Stimulated activated CD8-positive, alpha-beta memory T cell treated with anti-CD3 and anti-CD28 coated beads, Interleukin-4, amount 100 ng/mL, for 24 hours (primary cell): ENCODE results near the gene GPR3.

ENCODE experiments used
- DNase-seq: peaks from one replicate; pipeline ENCODE4 v3.0.0-alpha.2; 2020; ENCODE audit warnings: low read depth

GPR3 gene, protein sequence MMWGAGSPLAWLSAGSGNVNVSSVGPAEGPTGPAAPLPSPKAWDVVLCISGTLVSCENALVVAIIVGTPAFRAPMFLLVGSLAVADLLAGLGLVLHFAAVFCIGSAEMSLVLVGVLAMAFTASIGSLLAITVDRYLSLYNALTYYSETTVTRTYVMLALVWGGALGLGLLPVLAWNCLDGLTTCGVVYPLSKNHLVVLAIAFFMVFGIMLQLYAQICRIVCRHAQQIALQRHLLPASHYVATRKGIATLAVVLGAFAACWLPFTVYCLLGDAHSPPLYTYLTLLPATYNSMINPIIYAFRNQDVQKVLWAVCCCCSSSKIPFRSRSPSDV

DNA sequence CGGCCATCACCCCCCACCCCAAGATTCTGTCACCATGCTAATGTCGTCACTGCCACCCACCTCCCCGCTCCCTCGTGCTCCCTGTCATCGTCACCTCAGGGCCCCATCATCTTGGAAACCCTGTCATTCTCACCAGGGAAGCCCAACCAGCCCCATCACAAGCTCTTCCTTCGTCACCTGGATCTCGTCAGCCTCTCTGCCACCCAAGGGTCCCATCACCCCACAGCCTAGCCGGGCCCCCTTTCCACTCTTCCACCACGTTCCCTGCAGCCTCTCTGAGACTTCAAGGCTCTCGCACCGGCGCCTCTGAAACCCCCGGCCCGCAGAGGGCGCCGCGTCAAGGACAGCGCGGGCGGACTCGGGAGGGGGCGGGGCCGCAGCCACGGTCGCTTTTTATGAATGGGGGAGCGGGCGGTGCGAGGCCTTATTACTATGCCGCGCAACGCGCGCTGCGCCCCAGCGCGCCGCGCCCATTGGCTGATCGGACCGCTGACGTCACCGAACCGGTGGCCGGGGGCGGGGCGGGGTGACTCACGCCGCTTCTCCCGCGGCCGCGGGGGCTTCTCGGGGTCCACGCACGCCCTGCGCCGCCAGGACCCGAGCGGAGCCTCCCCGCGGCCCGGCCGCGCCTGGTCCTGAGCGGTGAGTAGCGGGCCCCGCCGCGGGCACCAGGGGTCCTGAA lies at the start of gene GPR3:
GPR3 (plus strand) TSS at position 527 of the 682 bp plus-strand sequence. CDS start 1,177 bp downstream, outside the sequence.
- peak; percentile 89 for DNase-seq

DNA sequence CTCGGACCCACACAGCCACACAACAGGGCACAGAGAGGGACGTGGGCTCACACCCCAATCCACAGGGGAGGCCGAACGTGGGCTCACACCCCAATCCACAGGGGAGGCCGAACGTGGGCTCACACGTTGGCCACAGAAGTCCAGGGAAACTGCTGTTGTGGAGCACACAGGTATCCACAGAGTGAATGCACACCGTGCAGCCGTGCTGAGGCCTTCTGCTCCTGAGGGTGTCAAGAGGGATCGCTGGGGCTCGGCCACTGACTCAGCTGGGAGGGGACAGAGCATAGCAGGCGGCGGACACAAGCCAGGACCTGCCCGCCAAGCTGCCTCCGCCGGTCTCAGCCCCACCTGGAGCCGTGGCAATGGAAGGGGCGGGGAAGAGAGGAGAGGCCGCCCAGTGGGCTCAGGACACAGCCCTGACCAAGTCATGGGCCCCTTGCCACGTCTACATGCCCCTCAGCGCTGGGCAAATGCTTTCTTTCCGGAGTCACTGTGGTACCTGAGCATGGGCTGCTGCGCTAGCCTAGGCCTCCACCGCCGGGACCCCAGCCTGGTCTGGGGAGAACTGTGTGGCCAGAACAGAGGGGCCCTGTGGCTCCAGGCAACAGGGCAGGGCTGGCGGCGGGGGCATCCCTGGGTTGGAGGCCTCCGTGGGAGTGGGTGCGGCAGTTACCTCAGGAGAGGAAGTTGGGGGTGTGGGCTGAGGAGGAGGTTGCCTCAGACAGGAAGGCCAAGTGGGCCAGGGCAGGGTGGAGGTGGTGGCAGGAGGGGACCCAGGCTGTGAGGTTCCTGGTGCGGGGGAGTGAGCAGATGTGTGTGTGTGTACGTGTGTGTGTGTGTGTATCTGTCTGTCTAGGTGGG lies 49.4 kb upstream of the GPR3 start:
- DNase-seq = no peak

DNA sequence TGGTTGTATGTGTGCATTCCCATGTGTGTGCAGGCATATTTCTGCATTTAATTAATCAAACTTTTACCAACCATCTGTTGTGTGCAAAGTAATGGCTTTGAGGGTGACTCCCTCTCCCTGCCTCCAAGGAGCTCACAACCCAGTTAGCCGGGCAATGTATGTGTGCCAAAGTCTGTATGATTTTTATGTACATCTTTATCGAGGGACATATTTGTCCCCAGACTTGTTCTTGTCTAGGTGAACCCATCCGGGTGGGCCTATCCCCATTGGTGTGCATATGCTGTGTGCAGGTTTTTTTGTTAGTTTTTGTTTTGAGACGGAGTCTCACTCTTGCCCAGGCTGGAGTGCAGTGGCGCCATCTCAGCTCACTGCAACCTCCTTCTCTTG lies 48.8 kb upstream of the GPR3 start:
- DNase-seq = no peak

DNA sequence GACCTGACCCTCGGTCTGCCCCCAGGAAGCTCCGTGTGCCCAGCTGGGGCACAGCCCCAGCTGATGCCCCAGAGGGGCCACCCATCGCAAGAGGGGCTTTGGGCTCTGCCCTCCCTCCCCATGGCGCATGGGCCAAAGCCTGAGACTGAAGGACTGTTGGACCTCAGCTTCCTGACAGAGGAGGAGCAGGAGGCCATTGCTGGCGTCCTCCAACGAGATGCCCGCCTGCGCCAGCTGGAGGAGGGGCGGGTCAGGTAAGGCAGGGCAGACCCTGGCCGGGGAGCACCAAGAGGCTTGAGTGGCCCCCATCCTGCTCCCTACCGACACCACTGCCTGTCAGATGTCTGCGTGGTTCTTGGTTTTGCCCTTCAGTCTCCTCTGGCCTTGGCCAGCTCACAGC lies 47.1 kb upstream of the GPR3 start:
- DNase-seq = no peak

DNA sequence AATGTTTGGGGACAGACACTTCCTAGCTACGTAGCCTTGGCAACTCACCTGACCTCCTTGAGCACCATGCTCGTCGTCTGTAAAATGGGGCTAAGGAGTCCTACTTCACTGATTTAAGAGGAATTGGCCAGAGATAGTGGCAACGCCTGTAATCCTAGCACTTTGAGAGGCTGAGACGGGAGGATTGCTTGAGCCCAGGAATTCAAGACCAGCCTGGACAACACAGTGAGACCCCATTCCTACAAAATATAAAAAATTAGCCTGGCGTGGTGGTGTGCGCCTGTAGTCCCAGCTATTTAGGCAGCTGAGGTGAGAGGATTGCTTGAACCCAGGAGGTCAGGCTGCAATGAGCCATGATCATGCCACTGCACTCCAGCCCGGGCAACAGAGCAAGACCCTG lies 46.1 kb upstream of the GPR3 start:
- DNase-seq = no peak

DNA sequence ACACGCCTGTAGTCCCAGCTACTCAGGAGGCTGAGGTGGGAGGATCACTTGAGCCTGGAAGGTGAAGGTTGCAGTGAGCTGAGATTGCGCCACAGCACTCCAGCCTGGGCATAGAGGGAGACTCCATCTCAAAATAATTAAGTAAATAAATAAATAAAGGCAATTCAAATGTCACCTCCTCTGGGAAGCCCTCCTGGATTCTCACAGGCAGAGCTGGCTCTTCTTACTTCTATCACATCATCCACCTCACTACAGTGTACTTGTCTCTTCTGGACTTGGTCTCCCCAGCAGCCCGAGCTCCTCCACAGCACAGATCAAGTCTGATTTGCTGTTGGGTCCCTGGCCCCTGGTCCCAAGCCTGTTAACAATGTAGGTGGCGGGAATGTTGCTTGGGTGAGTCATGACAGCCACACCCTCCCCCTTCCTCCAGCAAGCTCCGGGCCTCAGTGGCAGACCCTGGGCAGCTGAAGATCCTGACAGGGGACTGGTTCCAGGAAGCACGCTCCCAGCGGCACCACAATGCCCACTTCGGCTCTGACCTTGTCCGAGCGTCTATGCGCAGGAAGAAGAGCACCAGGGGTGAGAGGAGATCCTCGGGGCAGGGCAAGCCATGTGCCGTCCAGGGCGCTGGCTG lies 45.3 kb upstream of the GPR3 start:
- DNase-seq = no peak

DNA sequence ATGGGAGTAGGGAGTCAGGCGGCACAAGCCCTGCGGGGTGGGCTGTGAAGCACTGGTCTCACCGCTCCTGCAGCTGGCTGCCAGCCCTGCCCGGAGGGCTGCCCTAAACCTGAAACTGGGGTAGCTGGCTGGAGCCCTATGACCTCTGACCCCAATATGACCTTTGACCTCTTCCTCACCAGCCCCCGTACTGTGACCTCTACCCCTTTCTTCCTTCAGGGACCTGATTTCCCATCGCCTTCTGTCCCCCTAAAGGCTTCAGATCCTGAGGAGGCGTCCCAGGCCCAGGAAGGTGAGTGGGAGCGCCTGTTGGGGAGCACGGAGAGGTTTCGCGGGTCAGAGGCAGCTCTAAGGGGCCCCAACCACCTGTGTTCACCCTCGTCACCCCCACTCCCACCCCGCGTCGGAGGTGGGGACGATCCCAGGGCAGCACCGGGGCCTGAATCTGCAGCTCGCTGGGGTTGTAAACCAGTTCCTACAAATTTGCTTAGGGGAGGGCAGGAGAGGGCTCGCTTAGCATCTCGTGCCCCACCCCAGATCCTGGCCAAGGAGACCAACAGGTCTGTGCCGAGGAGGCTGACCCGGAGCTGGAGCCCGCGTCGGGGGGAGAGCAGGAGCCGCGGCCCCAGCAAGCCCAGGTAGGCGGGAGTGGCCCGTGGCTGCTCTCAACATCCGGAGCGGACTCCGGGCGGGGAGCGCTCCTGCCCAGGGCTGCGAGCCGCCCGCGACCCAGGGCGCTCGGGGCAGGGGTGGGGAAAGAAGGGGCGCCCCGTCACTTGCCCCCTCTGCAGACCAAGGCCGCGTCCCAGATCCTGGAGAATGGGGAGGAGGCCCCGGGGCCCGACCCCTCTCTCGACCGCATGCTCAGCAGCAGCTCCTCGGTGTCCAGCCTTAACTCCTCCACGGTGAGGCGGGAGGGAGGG lies 43.3 kb upstream of the GPR3 start:
- DNase-seq = no peak

DNA sequence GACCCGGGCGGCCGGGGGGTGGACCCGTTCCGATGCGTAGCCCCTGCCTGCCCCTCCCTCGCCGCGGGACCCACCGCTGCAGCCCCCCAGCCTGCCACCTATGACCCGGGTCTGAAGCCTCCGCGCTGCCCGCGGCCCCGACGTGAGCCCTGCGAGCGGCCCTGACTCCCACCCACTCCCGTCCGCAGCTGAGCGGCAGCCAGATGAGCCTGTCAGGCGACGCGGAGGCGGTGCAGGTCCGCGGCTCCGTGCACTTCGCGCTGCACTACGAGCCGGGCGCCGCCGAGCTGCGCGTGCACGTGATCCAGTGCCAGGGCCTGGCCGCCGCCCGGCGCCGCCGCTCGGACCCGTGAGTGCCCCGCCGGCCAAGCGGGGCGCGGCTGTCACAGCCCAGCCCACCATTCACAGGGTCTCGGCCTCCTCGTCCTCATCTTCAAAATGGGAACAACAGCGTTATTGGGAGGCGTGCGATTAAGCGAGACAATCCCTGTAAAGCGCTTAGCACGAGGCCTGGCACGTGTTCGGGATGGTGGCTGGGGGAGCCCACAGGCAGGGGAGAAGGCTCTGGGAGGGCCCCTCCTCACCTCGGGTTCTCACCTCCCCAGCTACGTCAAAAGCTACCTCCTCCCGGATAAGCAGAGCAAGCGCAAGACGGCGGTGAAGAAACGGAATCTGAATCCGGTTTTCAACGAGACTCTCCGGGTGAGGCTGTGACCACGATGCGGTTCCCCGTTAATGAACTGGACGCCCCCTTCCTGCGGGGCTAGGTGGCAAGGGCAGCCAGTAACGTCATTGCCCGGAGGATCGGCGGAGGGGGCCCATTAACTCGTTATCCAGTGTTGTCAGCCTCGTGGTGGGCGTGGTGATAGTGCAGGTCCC lies 42.4 kb upstream of the GPR3 start:
- DNase-seq = no peak

DNA sequence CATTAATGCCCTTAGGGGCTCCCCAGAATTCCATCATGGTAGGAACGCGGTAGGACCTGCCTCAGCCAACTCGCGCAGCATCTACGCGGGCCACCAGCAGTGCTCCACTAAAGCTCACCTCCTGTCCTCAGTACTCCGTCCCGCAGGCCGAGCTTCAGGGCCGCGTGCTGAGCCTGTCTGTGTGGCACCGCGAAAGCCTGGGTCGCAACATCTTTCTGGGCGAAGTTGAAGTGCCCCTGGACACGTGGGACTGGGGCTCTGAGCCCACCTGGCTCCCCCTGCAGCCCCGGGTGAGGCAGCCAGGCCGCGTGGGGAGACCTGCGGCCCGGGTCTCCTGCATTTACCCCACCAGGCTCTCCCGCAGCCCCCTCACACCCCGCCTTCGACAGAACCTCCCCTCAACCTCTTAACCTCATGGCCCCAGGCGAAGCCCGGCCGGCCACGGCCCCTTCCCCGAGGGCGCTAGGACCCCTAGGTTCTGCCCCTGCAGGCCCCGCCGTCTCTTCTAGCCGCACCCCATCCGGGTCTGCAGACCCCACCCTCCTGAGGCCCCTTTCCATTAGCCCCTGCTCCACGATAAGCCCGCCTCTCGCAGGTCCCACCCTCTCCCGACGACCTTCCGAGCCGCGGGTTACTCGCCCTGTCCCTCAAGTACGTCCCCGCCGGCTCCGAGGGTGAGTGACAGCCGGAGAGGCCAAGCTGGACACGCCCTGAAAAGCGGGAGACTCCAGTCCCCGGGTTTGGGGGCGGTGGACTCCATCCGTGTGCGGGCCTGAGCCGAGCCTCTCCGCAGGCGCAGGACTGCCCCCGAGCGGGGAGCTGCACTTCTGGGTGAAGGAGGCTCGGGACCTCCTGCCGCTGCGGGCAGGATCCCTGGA lies 41.5 kb upstream of the GPR3 start:
- no peak for DNase-seq

DNA sequence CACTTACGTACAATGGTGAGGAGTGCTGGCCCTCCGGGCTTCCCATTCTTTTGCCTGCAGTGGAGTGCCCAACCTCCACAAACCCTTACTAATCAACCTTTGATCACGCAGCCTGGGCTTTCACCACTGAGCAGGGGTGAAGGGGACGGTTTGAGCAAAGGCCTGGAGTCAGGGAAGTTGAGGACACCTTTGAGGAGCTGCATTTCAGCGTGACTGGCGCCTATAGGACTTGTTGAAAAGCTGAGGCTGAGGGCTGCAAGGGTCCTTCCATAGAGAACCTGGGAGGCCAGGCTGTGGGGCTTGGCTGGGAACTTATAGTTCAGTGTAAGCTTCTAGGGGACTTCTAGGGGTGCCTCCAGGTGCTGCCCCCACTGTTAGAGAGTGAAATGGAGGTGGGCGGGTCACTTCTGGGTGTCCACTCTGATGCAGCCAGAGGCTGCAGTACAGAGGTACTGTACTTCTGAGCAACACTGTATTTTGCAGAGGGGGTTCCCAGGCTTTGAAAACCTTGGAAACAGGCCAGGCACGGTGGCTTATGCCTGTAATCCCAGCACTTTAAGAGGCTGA lies 40.8 kb upstream of the GPR3 start:
- DNase-seq = no peak

DNA sequence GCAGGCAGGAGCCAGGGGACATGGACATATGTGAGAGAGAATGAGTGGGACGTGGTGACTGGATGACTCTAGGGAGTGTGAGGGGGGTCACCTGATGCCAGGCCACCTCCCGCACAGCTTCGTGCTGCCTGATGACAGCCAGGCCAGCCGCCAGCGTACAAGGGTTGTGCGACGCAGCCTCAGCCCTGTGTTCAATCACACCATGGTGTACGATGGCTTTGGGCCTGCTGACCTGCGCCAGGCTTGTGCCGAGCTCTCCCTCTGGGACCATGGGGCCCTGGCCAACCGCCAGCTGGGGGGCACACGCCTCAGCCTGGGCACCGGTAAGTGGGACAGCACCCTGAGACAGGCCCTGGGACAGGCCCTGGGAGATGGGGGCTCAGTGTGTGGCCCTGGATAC lies 39.3 kb upstream of the GPR3 start:
- no peak for DNase-seq

DNA sequence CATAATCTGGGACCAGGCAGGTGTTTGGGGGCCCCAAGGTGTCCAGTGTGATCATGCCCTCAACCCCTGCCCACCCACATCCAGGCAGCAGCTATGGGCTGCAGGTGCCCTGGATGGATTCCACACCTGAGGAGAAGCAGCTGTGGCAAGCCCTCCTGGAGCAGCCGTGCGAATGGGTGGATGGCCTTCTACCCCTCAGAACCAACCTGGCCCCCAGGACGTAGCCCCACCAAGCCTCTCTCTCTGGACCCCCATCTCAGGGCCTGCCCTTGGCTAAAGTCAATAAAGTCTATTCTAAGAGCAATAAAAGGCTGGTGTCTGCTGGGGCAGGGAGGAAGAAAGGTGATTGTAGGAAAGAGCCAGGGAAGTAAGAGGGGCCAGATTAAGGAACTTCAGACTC lies 38.8 kb upstream of the GPR3 start:
- DNase-seq = no peak

DNA sequence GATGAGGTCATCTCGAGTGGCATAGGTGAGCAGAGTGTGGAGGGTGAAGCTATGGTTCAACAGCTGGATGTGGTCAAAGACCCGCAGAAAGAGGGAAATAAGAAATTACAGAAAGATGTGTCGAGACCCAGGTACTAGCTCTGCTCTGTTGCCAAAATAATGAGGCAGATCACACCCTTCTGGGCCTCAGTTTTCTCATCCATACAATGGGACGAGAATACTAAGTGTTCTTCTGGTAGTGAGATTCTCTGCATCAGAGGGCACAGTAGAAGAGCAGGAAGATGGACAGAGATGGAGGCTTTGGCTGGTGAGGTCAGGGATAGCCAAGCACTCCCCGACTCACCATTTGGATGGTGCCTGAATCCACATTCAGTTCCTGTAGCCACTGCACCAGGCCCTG lies 36.7 kb upstream of the GPR3 start:
- DNase-seq = no peak

DNA sequence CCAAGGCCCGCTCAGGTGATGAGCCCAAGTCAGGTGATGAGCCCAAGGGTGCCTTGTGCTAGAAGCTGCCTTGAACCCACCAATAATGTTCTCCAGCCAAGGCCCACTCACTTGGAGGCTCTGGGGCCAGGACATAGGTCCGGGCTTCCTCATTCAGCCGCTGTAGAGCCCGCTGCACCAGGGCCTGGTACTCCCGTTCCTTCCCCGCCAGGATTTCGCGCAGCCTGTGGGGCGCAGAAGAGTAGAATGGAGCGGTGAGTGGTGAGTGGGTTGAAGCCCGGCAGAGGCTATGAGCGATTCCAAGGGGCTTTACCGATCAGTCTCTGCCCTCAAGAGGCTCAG lies 36.2 kb upstream of the GPR3 start:
- no peak for DNase-seq

DNA sequence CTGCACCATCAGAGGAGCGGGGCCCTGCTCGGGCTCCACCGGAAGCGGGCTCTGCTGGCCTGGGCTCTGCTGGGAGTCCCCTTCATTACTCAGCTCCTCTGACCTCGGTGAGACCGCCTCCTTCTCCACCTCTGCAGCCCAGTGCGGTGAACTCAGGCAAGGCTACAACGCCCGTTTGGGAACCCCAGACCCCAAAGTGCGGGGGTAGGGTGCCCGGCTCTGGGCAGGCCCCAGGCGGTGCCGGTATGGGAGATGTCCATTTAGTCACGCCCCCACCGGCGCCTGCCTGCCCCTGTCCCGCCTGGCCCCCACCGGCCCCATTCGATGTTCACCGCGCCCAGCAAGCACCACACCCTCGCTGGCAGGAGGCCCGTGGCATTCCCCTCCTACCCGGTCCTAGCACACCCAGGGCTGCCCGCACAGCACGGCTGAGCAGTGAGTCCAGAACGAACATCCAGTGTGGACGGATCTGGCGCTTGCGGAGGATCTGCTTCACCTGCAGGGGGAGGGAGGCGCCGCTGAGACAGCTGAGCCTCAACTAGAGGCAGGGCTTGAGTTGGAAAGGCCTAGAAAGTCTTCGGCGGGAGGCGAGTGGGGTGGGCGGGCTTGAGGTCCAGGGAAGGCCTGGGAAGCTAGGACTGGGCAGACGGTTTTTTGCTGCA lies 35.7 kb upstream of the GPR3 start:
- no peak for DNase-seq

DNA sequence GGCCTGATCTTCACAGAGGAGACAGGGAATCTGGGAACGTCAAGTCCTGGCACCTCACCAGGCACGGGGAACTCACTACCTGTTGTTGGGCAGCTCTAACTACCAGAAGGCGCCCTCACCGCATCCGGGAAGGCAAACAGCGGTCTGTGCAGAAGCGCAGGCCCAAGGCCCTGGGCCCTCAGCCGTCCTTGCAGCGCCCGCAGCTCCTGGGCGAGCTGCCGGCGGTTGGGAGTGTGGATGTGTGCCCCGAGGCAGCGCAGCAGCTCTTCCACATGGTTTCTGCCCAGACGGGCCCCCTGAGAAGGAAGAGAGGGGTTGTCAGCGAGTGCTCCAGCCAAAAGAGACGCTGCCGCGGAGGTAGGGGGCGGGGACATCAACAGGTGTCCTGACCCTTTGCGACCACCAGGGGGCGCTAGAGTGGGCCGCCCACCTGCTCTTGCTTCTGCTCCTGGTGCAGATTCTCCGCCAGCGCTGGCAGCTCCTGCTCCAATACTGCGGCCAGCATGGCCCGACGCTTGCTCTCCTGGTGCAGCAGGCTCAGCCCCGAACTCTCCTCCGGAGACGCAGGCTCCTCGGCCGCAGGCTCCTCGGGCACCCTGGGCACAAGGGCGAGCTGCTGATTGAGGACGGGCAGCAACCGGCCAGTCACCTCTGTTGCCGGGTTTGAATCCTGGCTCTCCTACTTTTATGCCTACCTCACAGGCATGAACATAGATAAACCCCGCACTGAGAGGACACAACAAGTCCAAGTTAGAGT lies 35.0 kb upstream of the GPR3 start:
- peak; percentile 63 for DNase-seq

DNA sequence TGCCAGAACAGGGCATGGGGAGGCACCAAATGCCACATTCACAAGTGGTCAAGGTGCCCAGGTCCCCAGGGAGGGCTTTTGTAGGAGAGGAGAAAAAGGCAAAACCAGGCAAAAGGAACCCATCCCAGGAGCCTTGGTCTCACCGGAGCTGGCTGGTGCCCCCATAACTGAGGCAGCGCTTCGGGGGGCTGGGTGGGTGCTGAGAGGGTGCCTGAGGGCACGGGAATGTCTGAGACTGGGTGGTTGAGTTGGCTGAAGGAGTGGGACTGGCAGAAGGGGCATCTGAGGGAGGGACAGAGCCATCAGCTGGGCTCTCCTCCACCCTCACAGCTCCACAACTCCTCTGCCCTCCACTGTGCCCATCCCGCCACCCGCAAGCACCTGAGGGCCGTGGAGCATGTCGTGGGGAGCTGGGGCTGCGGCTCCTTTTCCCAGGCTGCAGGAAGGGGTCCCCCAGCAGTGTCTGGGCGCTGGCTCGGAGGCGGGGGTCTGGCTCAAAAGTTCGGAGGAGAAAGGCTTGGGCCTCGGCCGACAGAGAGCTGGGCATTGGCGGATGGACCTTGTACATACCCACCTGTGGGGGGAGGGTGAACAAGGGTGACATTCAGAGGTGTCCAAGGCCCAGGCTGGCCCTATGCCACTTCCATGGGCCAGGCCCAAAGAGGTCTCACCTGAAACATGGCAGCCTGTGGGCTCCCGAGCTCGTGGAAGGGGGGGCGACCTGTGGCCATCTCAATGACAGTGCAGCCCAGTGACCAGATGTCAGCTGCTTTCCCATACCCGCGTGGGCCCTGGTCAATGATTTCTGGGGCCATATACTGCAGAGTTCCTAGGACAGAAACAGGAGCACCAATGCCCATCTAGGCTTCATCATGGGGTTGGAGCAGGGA lies 34.1 kb upstream of the GPR3 start:
- DNase-seq = no peak
